ENCODE results near the gene AMBN.
"Not testable (repeated sequence)": the region's sequence is repeated elsewhere in the genome, so short reads cannot be mapped to it uniquely, and the experiment has no call there.

- TF ChIP-seq, protein P1, sequence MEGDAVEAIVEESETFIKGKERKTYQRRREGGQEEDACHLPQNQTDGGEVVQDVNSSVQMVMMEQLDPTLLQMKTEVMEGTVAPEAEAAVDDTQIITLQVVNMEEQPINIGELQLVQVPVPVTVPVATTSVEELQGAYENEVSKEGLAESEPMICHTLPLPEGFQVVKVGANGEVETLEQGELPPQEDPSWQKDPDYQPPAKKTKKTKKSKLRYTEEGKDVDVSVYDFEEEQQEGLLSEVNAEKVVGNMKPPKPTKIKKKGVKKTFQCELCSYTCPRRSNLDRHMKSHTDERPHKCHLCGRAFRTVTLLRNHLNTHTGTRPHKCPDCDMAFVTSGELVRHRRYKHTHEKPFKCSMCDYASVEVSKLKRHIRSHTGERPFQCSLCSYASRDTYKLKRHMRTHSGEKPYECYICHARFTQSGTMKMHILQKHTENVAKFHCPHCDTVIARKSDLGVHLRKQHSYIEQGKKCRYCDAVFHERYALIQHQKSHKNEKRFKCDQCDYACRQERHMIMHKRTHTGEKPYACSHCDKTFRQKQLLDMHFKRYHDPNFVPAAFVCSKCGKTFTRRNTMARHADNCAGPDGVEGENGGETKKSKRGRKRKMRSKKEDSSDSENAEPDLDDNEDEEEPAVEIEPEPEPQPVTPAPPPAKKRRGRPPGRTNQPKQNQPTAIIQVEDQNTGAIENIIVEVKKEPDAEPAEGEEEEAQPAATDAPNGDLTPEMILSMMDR (IDR thresholded peaks at IDR 0.05; ENCODE audit: borderline replicate concordance, extremely low read depth, low read length, poor library complexity, severe bottlenecking): not testable (repeated sequence)
- not testable (repeated sequence) for TF ChIP-seq EZH2 (IDR thresholded peaks at IDR 0.05; ENCODE audit: borderline replicate concordance, low read depth, low read length, severe bottlenecking)
Observed at GRCh38 chr4:70650741-70651140, 58.7 kb downstream of the AMBN start.
